Keratinocyte (primary cell): ENCODE data around the gene FBXO38. TPM values are rescaled to one million over a fixed set of nuclear protein-coding genes. Genes with fewer than 3 reads are reported as not detected.
A peak's percentile ranks its signal among the peaks of the same experiment; 100 is the strongest.

Source experiments
- DNase-seq: peaks from one replicate; pipeline ENCODE4 v3.0.0-alpha.2; 2011; ENCODE audit warnings: low read depth, missing footprints, low spot score
- FAIRE-seq: peaks from 2 replicates; lab custom pipeline; 2011; peaks lifted over from hg19 to GRCh38; lab: Jason Lieb, UNC
- H2AFZ ChIP-seq: 2 replicates; pipeline ENCODE4 v1.6.0; 2012; ENCODE audit warnings: low read length, control low read depth, inconsistent platforms; ENCODE audit not compliant: control insufficient read depth
- H3K27ac ChIP-seq: 2 replicates; pipeline ENCODE4 v1.5.1; 2011; ENCODE audit warnings: low read length; ENCODE audit not compliant: control insufficient read depth, insufficient read depth
- H3K27me3 ChIP-seq: 3 replicates; pipeline ENCODE4 v1.6.0; 2011; ENCODE audit warnings: low read length; ENCODE audit not compliant: control insufficient read depth, insufficient read depth; ENCODE audit errors: extremely low read depth
- H3K36me3 ChIP-seq, 2 experiments: 2 replicates in 1 of 2; 3 replicates in 1 of 2; pipeline ENCODE4 v1.5.1; 2011; ENCODE audit warnings: low read length in 2 of 2, mild to moderate bottlenecking in 1 of 2; ENCODE audit not compliant: control insufficient read depth in 2 of 2, insufficient read depth in 2 of 2; ENCODE audit errors: extremely low read depth in 1 of 2
- H3K4me1 ChIP-seq: 3 replicates; pipeline ENCODE4 v1.5.1; 2011; ENCODE audit warnings: low read length; ENCODE audit not compliant: control insufficient read depth, insufficient read depth; ENCODE audit errors: extremely low read depth
- H3K4me2 ChIP-seq: 3 replicates; pipeline ENCODE4 v1.6.0; 2011; ENCODE audit warnings: low read depth, low read length; ENCODE audit not compliant: control insufficient read depth, insufficient read depth; ENCODE audit errors: extremely low read depth
- H3K4me3 ChIP-seq, 3 experiments: fragments of 200-600 bp in 1 of 3; sonication (generic) in 1 of 3; 2 replicates in 2 of 3; 3 replicates in 1 of 3; pipeline ENCODE4 v1.5.1; 2011 to 2016; ENCODE audit warnings: low read length in 3 of 3, mild to moderate bottlenecking in 3 of 3, control low read depth in 2 of 3, inconsistent platforms in 1 of 3, low read depth in 1 of 3, mixed read lengths in 1 of 3, mixed run types in 1 of 3, moderate library complexity in 1 of 3; ENCODE audit not compliant: control insufficient read depth in 2 of 3, insufficient read depth in 2 of 3; ENCODE audit errors: extremely low read depth in 1 of 3
- H3K79me2 ChIP-seq: 2 replicates; pipeline ENCODE4 v1.6.0; 2012; ENCODE audit warnings: low read length; ENCODE audit not compliant: control insufficient read depth, insufficient read depth
- H3K9ac ChIP-seq: 3 replicates; pipeline ENCODE4 v1.6.0; 2011; ENCODE audit warnings: low read length; ENCODE audit not compliant: control insufficient read depth, insufficient read depth; ENCODE audit errors: extremely low read depth
- H3K9me1 ChIP-seq: 3 replicates; pipeline ENCODE4 v1.6.0; 2011; ENCODE audit warnings: low read length; ENCODE audit not compliant: control insufficient read depth, insufficient read depth; ENCODE audit errors: extremely low read depth
- H3K9me3 ChIP-seq: 2 replicates; pipeline ENCODE4 v1.5.1; 2012; ENCODE audit warnings: low read depth, low read length; ENCODE audit not compliant: control insufficient read depth
- H4K20me1 ChIP-seq: 3 replicates; pipeline ENCODE4 v1.6.0; 2011; ENCODE audit warnings: low read length; ENCODE audit not compliant: control insufficient read depth, insufficient read depth; ENCODE audit errors: extremely low read depth
- CTCF ChIP-seq, 3 experiments: IDR thresholded peaks in 1 of 3; conservative IDR thresholded peaks in 1 of 3; optimal IDR thresholded peaks in 1 of 3; 2 replicates in 2 of 3; 3 replicates in 1 of 3; pipeline versions ENCODE3 to v1.5.1; 2011; ENCODE audit warnings: low read length in 3 of 3, mild to moderate bottlenecking in 3 of 3, moderate library complexity in 2 of 3, control low read depth in 1 of 3, inconsistent platforms in 1 of 3; ENCODE audit not compliant: insufficient read depth in 2 of 3; ENCODE audit errors: extremely low read depth in 1 of 3
- EZH2 ChIP-seq: IDR thresholded peaks from one replicate; pipeline ENCODE4 v1.6.1; 2012; ENCODE audit warnings: inconsistent platforms, mild to moderate bottlenecking, low read length, moderate library complexity
- dilution Hi-C: fragments of 300-500 bp; cut with MboI; formaldehyde crosslinking; loops from one replicate; pipeline ENCODE4 v1.7.0; 2020; ENCODE audit warnings: low sequenced_read_pairs; ENCODE audit not compliant: extremely low pct_ligation_motif_present
- polyA plus RNA-seq, 5 experiments: library from polyadenylated mRNA; depleted of rRNA in 3 of 5; stranded (reverse) in 3 of 5; stranded (forward) in 1 of 5; unstranded in 1 of 5; fragments of >200 nt; gene quantifications; 1 replicate in 1 of 5; 2 replicates in 3 of 5; 3 replicates in 1 of 5; pipeline versions ENCODE4 v1.2.1 to v1.2.3, GENCODE V29; 2011 to 2012; ENCODE audit warnings: missing spikeins in 2 of 5, low read depth in 1 of 5, low replicate concordance in 1 of 5

The FBXO38 gene
- polyA plus RNA-seq, 1 donor (not counting 4 experiments of a cell fraction or from before 2014, with no cell fraction given), result 30.4 TPM

DNA sequence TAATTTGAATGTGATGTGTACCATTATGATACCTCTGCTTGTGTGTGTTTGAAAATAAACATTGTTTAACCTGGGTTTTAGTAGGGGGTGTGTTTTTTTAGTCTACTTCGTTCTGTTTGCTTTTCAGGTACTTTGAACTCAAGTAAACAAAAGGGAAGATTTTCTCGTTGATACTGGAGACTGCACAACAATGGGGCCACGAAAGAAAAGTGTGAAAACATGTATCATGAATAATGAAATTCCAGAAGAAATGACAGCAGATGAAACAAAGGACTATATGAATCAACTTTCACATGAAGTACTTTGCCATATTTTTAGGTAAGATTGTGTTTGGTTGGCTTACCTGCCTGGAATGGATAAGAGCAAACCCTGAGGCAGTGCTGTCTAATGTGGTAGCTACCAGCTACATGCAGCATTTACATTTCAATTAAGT is 10.8 kb downstream of the FBXO38 start:
- dilution Hi-C loops, result no loop called here
- H3K36me3 ChIP-seq, result peaks cover 10 to 11% of the 10 kb centered on the region in 2 experiments
- no peak for DNase-seq
- H3K9ac ChIP-seq, result no peak overlapping the region
- H3K9me1 ChIP-seq, result no peaks in the 10 kb centered on the region
- H3K4me3 ChIP-seq, result no peak overlapping the region
- H3K9me3 ChIP-seq, result no peaks in the 10 kb centered on the region
- peaks cover 2% of the 10 kb centered on the region for H4K20me1 ChIP-seq
- H3K4me1 ChIP-seq, result no peaks in the 10 kb centered on the region
- H3K4me2 ChIP-seq, result no peak overlapping the region
- TF ChIP-seq CTCF (optimal IDR thresholded peaks at IDR 0.05 in 1 of 3, IDR thresholded peaks at IDR 0.05 in 1 of 3, conservative IDR thresholded peaks at IDR 0.05 in 1 of 3; ENCODE audit: extremely low read depth in 1 of 3, insufficient read depth in 2 of 3, low read length in 3 of 3) (no peak), EZH2 (no peak)
- peaks cover 39% of the 10 kb centered on the region for H3K79me2 ChIP-seq
- peak; percentile 26 for FAIRE-seq
- no peaks in the 10 kb centered on the region for H3K27me3 ChIP-seq
- no peak overlapping the region for H3K27ac ChIP-seq
- H2AFZ ChIP-seq, result no peak overlapping the region

GRCh38 chr5:148395031-148395430 is 11.3 kb downstream of the FBXO38 start:
- no peak overlapping the region for H3K27ac ChIP-seq
- H3K36me3 ChIP-seq, result peaks cover 10 to 11% of the 10 kb centered on the region in 2 experiments
- H3K9ac ChIP-seq, result no peak overlapping the region
- H2AFZ ChIP-seq, result no peak overlapping the region
- no peaks in the 10 kb centered on the region for H3K9me1 ChIP-seq
- FAIRE-seq (peak; percentile 17), DNase-seq (no peak)
- H4K20me1 ChIP-seq, result peaks cover 2% of the 10 kb centered on the region
- no peaks in the 10 kb centered on the region for H3K9me3 ChIP-seq
- dilution Hi-C loops, result no loop called here
- H3K27me3 ChIP-seq, result no peaks in the 10 kb centered on the region
- TF ChIP-seq CTCF (optimal IDR thresholded peaks at IDR 0.05 in 1 of 3, IDR thresholded peaks at IDR 0.05 in 1 of 3, conservative IDR thresholded peaks at IDR 0.05 in 1 of 3; ENCODE audit: extremely low read depth in 1 of 3, insufficient read depth in 2 of 3, low read length in 3 of 3), result no peak
- no peak for TF ChIP-seq EZH2
- H3K4me2 ChIP-seq, result no peak overlapping the region
- H3K4me3 ChIP-seq, result no peak overlapping the region
- H3K79me2 ChIP-seq, result peaks cover 36% of the 10 kb centered on the region
- H3K4me1 ChIP-seq, result no peaks in the 10 kb centered on the region
